NCI-H1048 (cell line): ENCODE data around the gene ZNF653.
A peak's percentile ranks its signal among the peaks of the same experiment; 100 is the strongest.
"Not testable (repeated sequence)": the region's sequence is repeated elsewhere in the genome, so short reads cannot be mapped to it uniquely, and the experiment has no call there.

ENCODE experiments used
- DNase-seq: peaks from one replicate; lab custom pipeline; 2025; lab: John Stamatoyannopoulos, UW

Gene ZNF653

GRCh38 chr19:11456659-11457058 is 49.0 kb downstream of the ZNF653 start:
- DNase-seq: no peak

GRCh38 chr19:11455233-11455554 is 50.4 kb downstream of the ZNF653 start:
- DNase-seq: not testable (repeated sequence)

GRCh38 chr19:11453468-11454341 is 51.9 kb downstream of the ZNF653 start:
- DNase-seq: no peak

- DNase-seq: no peak
These were observed 52.9 kb downstream of the ZNF653 start for GRCh38 chr19:11452620-11453310.

- no peak for DNase-seq
These were observed 53.6 kb downstream of the ZNF653 start for GRCh38 chr19:11451871-11452619.

GRCh38 chr19:11451327-11451870 is 54.2 kb downstream of the ZNF653 start:
- DNase-seq: no peak

GRCh38 chr19:11450570-11451326 is 54.9 kb downstream of the ZNF653 start:
- no peak for DNase-seq

GRCh38 chr19:11448923-11449554 is 56.6 kb downstream of the ZNF653 start:
- DNase-seq: no peak

- no peak for DNase-seq
These were observed 57.2 kb downstream of the ZNF653 start for GRCh38 chr19:11448410-11448809.

GRCh38 chr19:11447347-11448262 is 58.0 kb downstream of the ZNF653 start:
- no peak for DNase-seq

- DNase-seq: no peak
These were observed 58.9 kb downstream of the ZNF653 start for GRCh38 chr19:11446652-11447301.

- no peak for DNase-seq
These were observed 59.4 kb downstream of the ZNF653 start for GRCh38 chr19:11446271-11446651.

GRCh38 chr19:11445141-11445540 is 60.5 kb downstream of the ZNF653 start:
- no peak for DNase-seq

- DNase-seq: no peak
These were observed 61.6 kb downstream of the ZNF653 start for GRCh38 chr19:11444059-11444458.

GRCh38 chr19:11437955-11438354 is 67.7 kb downstream of the ZNF653 start:
- no peak for DNase-seq

GRCh38 chr19:11435833-11436313 is 69.8 kb downstream of the ZNF653 start:
- DNase-seq: no peak

- DNase-seq: peak; percentile 98
These were observed 70.4 kb downstream of the ZNF653 start, which contains the start of the genes ODAD3 and PRKCSH for GRCh38 chr19:11435057-11435832. TSS of gene ODAD3 (minus strand) at chr19:11435121. CDS start at chr19:11435016, 105 bp downstream. TSS of gene PRKCSH (plus strand) at chr19:11435635. CDS start at chr19:11436118, 483 bp downstream.

- DNase-seq: no peak
These were observed 71.0 kb downstream of the ZNF653 start for GRCh38 chr19:11434703-11435056.
